HG03571 (cell line): ENCODE data around the gene RAC2.
A peak's percentile ranks its signal among the peaks of the same experiment; 100 is the strongest.
"Not testable (repeated sequence)": the region's sequence is repeated elsewhere in the genome, so short reads cannot be mapped to it uniquely, and the experiment has no call there.

Experiments
- ATAC-seq: cut with Tn5 transposase; IDR thresholded peaks from one replicate; pipeline ENCODE4 v1.9.1; 2021; ENCODE audit not compliant: unreplicated experiment

RAC2 gene

DNA sequence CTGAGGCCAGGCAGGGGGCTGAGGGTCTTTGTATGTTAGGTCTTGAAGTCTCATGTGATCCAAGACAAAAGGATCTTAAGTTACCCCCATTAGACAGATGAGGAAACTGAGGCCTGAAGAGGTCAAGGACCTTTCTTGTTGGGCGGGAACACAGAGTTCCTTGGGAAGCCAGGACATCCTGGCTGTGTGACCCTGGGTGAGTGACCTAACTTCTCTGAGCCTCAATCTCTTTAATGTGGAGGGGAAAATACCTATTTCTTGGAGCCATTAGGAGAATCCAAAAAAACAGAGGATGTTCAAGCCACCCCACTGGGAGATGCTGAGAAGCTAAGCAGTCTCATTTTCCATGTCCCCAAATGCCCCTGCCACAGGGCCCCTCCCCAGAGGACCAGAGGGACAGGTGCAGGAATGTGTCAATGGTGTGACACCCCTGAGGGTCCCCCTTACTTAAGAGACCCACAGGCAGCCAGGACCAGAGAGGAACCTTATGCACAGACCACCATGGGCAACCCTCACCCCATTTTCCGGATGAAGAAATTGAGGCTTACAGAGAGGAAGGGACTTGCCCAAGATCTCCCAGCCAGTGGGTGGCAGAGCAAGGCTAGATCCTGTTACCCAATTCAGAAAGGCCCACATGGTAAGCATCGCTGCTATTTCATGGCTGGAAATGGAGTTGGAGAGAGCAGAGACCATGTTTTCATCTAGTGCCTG lies 8.0 kb downstream of the RAC2 start:
- ATAC-seq: no peak

DNA sequence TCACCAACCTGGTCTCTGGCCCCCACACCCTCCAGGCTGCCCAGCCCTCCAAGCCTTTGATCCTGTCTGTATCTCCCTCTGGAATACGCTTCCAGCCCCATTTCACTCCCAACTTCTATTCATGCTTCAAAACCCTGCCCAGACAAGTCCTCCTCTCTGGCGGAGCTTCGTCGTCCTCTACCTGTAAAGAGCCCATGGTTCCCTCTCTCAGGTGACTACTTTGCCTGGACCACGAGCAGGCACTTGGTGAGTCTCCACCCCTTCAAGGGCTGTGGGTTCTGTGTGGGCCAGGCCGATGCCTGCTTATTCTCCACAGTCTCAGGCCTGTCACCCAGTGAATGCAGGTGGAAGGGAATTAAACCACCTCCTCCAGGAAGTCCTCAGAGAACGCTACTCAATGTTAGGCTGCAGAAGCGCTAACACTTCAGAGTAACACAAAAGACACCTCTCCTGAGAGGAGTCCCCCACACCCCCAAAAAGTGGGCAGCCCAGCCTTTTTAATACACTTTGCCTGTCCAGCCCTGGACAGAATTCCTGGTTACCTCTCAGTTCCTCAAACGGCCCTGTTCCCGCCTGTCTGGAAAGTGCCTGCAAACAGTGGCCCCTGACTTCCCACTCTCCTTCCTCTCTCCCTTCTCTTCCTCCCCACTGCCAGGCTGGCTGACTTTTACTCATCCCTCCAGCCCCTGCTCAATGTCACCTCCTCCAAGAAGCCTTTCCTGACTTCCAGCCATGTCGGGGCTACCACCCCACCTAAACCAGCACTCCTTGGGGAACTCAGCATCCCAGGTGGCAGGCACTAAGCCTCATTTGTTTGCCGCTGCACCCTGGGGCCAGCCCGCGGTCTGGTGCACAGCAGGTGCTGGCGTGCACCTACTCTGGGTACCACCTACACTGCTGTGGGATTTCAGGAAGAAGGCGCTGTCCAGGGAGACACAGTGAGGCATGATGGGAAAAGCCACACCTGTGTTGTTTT lies 9.0 kb downstream of the RAC2 start:
- no peak for ATAC-seq

DNA sequence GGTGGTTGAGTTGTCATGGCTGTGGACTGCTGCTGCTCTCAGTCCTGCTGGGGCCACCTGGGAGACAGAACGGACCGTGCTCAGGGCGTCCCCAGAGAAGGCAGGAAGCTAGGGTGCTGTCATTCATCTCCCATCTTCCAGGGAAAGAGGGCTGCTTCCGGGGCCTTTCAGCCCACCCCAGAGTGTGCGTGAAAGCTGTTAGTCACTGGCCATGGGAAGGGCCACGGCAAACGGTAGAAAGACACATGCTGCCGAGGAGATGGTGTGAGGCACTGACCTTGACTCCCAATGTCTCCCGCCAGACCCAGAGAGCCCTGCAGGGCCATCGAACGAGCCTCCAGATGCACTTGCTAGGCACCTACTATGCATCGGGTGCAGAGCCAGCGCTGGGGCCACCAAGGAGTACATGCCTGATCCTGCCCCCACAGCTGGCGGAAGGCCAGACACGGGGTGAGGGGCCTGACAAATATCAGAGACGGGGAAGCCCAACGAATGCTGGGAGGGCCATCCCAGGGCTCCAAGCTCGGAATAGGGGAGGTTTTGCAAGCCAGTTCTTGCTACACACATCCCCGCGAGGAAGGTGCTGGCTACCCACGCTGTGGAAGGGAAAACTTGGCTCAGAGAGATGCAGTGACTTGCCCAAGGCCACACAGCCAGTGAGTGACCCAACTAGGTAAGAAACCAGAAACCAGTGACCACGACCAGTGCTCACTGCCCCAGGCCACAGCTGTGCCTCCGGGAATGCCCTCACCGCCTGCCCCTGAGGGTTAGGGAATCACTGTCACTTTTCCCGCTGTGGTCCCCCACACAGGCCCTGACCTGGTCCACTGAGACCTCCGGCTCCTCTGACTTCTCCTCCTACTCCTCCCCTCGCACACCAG lies 10.1 kb downstream of the RAC2 start:
- ATAC-seq: no peak

DNA sequence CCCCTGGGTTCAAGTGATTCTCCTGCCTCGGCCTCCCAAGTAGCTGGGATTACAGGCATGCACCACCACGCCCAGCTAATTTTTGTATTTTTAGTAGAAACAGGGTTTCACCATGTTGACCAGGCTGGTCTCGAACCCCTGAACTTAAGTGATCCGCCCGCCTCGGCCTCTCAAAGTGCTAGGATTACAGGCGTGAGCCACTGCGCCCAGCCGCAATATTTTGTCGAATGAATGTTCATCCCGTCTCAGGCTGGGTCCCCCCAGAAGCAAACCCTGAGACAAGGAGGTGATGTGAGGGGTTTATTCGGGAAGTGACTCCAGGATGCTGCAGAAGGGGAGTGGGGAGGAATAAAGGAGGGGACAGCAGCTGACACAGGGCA lies 10.7 kb downstream of the RAC2 start:
- ATAC-seq: not testable (repeated sequence)

- no peak for ATAC-seq
These were observed 11.7 kb downstream of the RAC2 start for GRCh38 chr22:37232140-37232998.

- no peak for ATAC-seq
These were observed 12.5 kb downstream of the RAC2 start for GRCh38 chr22:37231406-37232139.

GRCh38 chr22:37230673-37231405 lies 13.2 kb downstream of the RAC2 start:
- no peak for ATAC-seq

DNA sequence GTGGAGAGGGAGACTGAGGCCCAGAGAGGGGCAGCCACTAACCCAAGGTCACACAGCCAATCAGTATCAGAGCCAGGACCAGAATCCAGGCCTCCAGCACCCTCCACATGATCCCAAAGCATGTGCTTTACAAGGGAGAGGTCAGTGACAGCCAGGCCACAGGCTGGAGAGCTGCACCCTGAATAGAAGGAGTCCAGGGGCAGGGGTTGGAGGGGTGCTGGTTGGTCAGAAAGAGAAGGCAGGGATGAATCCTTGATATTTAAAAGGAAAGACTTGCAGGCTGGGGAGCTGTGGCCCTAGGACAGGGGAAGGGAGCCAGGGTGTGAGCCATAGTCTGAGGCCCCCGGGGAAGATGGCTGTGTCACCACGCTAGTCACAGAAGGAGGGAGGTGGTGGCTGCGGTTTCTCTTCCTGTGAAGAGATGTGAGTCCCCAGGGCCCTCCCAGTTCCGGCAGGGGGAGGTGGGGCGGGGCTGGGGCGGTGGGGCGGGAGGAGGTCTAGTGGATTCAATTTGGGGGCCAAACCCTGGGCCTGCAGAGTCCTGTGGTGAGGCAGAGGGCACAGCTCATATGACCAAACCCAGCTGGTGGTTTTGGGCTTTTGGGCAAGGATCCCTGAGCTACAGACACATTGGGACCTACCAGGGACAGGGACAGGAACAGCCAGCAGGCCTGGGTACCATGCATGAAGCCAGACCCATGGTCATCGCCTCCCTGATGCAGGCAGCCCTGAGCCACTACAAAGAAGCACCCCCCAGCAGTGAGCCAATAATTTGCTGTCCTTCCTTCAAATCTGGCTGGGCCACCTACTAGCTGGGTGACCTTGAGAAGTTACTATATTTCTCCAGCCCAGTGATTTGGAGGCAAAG lies 14.0 kb downstream of the RAC2 start:
- peak; percentile 44 for ATAC-seq

DNA sequence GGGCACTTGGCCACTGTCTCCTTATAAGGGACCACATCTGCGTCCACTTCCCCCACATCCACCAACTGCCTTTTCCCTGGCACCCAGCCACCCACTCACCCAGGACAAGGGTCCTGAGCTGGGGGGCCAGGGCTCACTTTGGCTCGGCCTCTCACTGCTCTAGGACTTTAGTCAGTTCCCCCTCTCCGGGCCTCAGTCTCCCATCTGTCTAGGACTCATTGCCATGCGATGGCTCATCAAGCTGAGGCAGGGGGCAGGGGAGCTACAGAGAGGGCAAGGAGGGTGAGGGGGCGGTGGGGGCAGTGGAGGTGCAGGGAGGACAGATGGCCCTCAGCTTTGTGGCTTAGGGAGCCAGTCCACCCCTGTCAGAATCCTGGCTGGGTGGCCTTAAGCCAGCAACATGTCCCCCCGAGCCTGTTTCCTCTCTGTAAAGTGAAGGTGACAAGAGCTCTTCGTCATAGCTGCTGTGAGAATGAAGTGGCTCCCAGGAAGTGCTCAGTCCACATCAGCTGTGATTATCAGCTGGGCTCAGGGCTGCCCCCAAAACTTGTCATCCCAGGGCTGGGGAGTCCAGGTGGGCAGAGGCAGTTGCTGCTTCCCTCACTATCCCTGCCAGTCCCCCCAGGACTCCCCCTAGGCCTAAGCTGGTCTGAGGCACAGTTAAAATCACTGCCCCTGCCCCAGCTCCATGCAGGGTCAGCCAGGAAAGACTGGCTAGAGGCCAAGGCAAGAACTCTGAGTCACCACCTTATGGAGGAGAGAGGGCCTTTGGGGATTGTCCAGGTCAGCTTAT lies 14.9 kb downstream of the RAC2 start:
- no peak for ATAC-seq

DNA sequence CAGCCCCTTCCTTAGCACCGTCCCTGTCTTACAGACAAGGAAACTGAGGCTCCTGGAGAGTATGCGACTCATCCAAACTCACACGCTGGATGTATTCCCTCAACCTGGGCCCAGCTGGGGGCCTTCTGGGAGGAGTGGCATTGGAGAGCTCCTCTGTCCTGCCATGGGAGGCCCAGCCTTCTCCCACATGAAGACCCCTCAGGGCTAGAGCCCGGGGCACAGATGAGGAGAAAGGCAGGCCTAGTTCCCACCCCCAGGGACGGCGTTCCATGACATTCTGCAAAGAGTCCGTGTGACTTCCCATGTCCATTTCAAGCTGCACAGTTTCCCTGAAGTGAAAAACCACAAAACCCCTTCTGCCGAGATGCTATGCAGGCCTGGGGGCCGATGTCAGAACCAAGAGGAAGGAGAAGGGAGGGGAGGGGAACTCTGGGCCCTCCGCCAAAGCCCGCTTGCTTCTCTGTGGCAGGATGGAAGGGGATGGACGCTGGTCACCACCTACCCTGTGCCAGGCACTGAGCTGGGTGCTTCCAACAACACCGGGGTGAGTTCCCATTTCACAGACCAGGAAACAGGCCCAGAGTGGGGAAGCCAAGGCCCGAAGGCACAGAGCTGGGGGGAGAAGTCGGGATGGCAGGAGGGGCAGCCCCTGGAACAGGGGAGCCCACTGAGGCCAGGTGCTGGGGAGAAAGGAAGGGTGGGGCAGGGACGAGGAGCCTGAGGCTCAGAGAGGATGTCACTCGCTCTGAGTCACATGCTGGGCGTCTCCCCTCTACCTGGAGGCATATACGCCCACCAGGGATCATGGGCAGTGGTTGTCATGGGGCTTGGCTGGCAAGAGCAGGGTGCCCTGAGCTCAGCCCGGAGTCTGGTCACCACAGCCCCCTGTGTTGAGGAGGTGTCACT lies 15.7 kb downstream of the RAC2 start:
- no peak for ATAC-seq

DNA sequence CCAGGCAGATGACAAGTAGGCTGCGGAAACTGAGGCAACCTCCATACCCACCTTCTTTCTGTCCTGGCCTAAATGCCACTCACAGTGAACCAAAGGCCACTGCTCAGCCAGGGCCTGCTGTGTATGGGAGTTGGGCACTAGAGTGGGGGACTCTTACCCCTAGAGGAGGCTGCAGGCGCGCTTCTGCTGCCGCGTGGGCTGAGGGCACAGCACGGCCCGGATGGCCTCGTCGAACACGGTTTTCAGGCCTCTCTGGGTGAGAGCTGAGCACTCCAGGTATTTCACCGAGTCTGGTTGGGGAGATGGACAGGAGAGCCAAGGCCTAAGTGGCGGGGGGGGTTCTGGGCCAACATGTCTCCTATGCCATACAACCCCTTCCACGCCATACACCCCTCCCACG lies 17.6 kb downstream of the RAC2 start:
- ATAC-seq: no peak

DNA sequence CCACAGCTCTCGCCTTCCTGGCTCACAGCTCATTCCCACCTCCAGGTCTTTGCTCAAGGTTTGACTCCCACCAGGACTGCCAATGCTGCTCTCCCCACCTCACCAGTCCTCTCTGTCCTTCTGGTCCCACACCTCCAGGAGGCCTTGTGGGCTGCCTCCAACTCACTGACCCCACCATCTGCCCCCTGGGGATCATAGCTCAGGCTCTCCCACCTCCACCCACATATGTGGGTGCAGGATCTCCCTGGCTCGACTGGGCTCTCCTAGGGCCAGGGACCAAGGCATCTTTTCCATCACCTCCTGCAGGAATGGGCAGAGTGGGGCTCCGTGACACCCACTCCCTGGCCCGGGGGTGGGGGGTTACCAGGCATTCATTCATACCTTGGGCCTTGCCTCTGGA lies 18.0 kb downstream of the RAC2 start:
- ATAC-seq: no peak

- no peak for ATAC-seq
These were observed 18.6 kb downstream of the RAC2 start for GRCh38 chr22:37225481-37225880.

DNA sequence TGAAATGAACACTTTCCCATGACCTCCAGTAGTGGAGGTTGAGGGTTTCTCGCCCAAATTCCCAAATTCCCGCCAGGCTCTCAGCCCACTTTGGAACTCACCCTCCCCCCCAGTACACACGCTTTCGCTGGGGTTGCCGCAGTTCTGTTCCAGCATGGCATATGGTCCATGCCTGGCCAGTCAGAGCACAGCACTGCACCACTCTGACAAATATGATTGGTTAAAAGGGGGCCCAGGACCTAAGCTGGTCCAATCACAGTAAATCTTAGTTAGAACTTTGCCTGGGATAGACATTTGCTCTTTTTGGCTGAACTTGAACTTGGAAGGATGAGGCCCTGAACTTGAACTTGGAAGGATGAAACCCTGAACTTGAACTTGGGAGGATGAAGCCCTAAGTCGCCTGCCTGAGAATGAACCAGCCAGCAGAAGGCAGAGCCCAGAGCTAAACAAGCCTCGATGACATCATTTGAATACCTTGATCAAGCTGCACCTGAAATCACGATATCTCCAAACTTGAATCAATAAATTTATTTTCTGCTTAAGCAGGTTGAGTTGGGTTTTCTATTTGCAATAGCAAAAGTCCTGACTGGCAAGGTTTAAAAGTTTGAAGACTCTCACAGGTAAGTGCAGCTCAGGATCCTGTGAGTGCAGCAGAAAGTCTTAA lies 19.2 kb downstream of the RAC2 start:
- no peak for ATAC-seq

- no peak for ATAC-seq
These were observed 20.0 kb downstream of the RAC2 start for GRCh38 chr22:37223965-37224551.
